DMS 273 (cell line): ENCODE data around the gene TRPM4.
A peak's percentile ranks its signal among the peaks of the same experiment; 100 is the strongest.
"Not testable (repeated sequence)": the region's sequence is repeated elsewhere in the genome, so short reads cannot be mapped to it uniquely, and the experiment has no call there.

ENCODE experiments used
- DNase-seq: peaks from one replicate; lab custom pipeline; 2025; ENCODE audit not compliant: unreplicated experiment; lab: John Stamatoyannopoulos, UW

The TRPM4 gene

GRCh38 chr19:49157445-49158224 lies at the start of gene TRPM4:
Gene TRPM4 (plus strand): TSS chr19:49157792. CDS start chr19:49157867, 75 bp downstream.
- DNase-seq: peak; percentile 93

- no peak for DNase-seq
These were observed 48.5 kb upstream of the TRPM4 start for GRCh38 chr19:49109051-49109450.

- DNase-seq: peak; percentile 48
These were observed 47.9 kb upstream of the TRPM4 start for GRCh38 chr19:49109569-49110233.

GRCh38 chr19:49110567-49110966 lies 47.0 kb upstream of the TRPM4 start:
- DNase-seq: no peak

GRCh38 chr19:49111218-49111998 lies 46.2 kb upstream of the TRPM4 start:
- no peak for DNase-seq

- peak; percentile 89 for DNase-seq
These were observed 43.6 kb upstream of the TRPM4 start, which contains the start of gene LIN7B for GRCh38 chr19:49113762-49114629. Gene LIN7B (plus strand): TSS chr19:49114370. CDS start chr19:49114405, 35 bp downstream.

GRCh38 chr19:49114630-49115363 lies 42.8 kb upstream of the TRPM4 start:
- DNase-seq: peak; percentile 89

- DNase-seq: no peak
These were observed 41.0 kb upstream of the TRPM4 start for GRCh38 chr19:49116544-49116943.

GRCh38 chr19:49117677-49118564 lies 39.7 kb upstream of the TRPM4 start:
- DNase-seq: no peak

GRCh38 chr19:49118565-49119410 lies 38.8 kb upstream of the TRPM4 start, which contains the start of gene C19orf73:
Gene C19orf73 (minus strand): TSS chr19:49119143. CDS start chr19:49119022, 121 bp downstream.
- peak; percentile 97 for DNase-seq

GRCh38 chr19:49119411-49120324 lies 37.9 kb upstream of the TRPM4 start, which contains the start of gene PPFIA3:
Gene PPFIA3 (plus strand): TSS chr19:49119544. CDS start chr19:49127874, 8,330 bp downstream.
- DNase-seq: peak; percentile 68

- DNase-seq: no peak
These were observed 37.3 kb upstream of the TRPM4 start for GRCh38 chr19:49120325-49120683.

GRCh38 chr19:49120868-49121267 lies 36.7 kb upstream of the TRPM4 start:
- no peak for DNase-seq

GRCh38 chr19:49121841-49122240 lies 35.8 kb upstream of the TRPM4 start:
- DNase-seq: peak; percentile 40

- not testable (repeated sequence) for DNase-seq
These were observed 34.3 kb upstream of the TRPM4 start for GRCh38 chr19:49123285-49123684.

- DNase-seq: no peak
These were observed 32.4 kb upstream of the TRPM4 start for GRCh38 chr19:49125025-49125731.
